Parathyroid adenoma (tissue), 2 donors: Measurements from ENCODE around the gene POU6F2.

Experiments used
- H2AFZ ChIP-seq: fragments of 300-600 bp; sonication (generic); one replicate; pipeline ENCODE4 v1.7.0; 2017; ENCODE audit warnings: antibody characterized with exemption, mild to moderate bottlenecking
- H3K27ac ChIP-seq: fragments of 300-600 bp; sonication (generic); one replicate; pipeline ENCODE4 v1.7.0; 2017
- H3K27me3 ChIP-seq: fragments of 300-600 bp; sonication (generic); one replicate; pipeline ENCODE4 v1.7.0; 2017; ENCODE audit warnings: low read length; ENCODE audit not compliant: control insufficient read depth, insufficient read depth
- H3K36me3 ChIP-seq: fragments of 300-600 bp; sonication (generic); one replicate; pipeline ENCODE4 v1.7.0; 2017; ENCODE audit warnings: low read length; ENCODE audit not compliant: control insufficient read depth, insufficient read depth
- H3K4me1 ChIP-seq: fragments of 300-600 bp; sonication (generic); one replicate; pipeline ENCODE4 v1.7.0; 2017; ENCODE audit warnings: control low read depth
- H3K4me2 ChIP-seq: fragments of 300-600 bp; sonication (generic); one replicate; pipeline ENCODE4 v1.7.0; 2017; ENCODE audit warnings: low read length
- H3K4me3 ChIP-seq: fragments of 300-600 bp; sonication (generic); one replicate; pipeline ENCODE4 v1.7.0; 2017; ENCODE audit warnings: low read depth, low read length
- H3K79me2 ChIP-seq: fragments of 300-600 bp; sonication (generic); one replicate; pipeline ENCODE4 v1.7.0; 2017; ENCODE audit warnings: control low read depth
- H3K9ac ChIP-seq: fragments of 300-600 bp; sonication (generic); one replicate; pipeline ENCODE4 v1.7.0; 2017; ENCODE audit warnings: mild to moderate bottlenecking
- H3K9me3 ChIP-seq: fragments of 300-600 bp; sonication (generic); one replicate; pipeline ENCODE4 v1.7.0; 2017; ENCODE audit warnings: low read length; ENCODE audit not compliant: control insufficient read depth
- CTCF ChIP-seq: fragments of 300-600 bp; sonication (generic); IDR thresholded peaks from one replicate; pipeline ENCODE4 v1.7.0; 2017; ENCODE audit warnings: antibody characterized with exemption, mild to moderate bottlenecking
- donor health status: primary hyperparathyroidism.

Gene POU6F2

DNA sequence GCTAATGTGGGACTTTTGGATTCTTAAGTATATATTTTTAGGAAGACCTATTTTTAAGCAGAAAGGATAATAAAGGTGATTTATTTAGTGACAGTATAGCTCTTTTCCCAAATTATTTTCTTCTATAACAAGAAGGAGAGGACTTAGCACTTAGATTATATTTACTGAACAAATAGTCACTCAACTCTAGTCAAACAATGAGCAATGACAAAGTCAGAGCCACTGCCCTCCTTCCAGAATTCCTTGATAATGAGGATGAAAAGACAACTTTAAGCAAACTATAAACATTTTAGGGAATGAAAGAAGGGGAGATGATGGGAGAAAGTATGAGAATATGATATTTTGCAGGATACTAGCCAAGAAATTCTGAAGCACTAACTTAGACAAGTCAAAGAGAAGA, 295.0 kb downstream of the POU6F2 start:
- no peak overlapping the region for H3K4me2 ChIP-seq
- no peaks in the 10 kb centered on the region for H3K4me1 ChIP-seq
- TF ChIP-seq CTCF = no peak
- H3K4me3 ChIP-seq = no peak overlapping the region
- no peaks in the 10 kb centered on the region for H3K27me3 ChIP-seq
- no peaks in the 10 kb centered on the region for H3K36me3 ChIP-seq
- H3K27ac ChIP-seq = no peak overlapping the region
- H2AFZ ChIP-seq = no peak overlapping the region
- H3K9me3 ChIP-seq = no peaks in the 10 kb centered on the region
- H3K9ac ChIP-seq = no peak overlapping the region
- no peaks in the 10 kb centered on the region for H3K79me2 ChIP-seq

DNA sequence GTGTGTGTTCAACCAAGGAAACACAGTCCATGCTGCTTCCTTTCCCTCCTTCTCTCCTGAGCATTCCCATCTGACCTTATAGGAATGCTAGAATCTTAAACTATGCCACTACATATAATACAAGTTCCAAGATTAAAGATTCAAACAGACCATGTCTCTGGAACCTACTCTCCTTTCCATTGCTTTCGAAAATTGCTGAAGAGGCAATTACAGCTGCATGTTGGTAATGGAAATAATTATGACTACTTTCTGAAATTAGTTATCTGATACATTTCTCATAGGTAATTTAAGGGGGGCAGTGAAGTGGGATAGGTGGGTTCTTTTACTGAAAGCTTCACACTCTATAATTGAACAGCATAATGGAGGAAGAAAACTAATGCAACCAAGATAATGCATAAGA, 302.6 kb downstream of the POU6F2 start:
- Histone ChIP-seq H3K27me3 (no peaks in the 10 kb centered on the region), H3K79me2 (no peaks in the 10 kb centered on the region), H3K9me3 (no peaks in the 10 kb centered on the region), H3K27ac (no peak overlapping the region), H3K4me2 (no peak overlapping the region), H3K9ac (no peak overlapping the region), H2AFZ (no peak overlapping the region), H3K4me1 (no peaks in the 10 kb centered on the region), H3K4me3 (no peak overlapping the region), H3K36me3 (no peaks in the 10 kb centered on the region)
- no peak for TF ChIP-seq CTCF

DNA sequence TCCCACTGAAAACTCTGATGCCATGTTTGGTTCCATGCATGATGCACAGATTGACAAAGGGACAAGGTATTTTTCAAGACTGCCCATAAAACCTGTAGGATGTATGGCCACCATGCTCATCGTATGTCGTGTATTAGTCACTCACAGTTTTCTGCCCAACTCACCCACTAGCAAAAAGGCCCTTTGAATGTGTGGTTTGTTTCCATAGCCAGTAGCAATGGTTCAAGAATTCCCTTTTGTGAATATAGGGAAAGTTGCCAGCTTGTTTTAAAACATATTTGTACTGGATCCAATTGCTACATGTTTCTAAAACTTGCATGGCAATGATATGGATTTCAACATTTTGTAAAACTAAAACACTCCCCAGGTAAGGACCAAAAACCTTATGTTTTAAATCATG, 307.5 kb downstream of the POU6F2 start:
- H3K79me2 ChIP-seq = no peaks in the 10 kb centered on the region
- H3K9ac ChIP-seq = no peak overlapping the region
- no peaks in the 10 kb centered on the region for H3K36me3 ChIP-seq
- H2AFZ ChIP-seq = no peak overlapping the region
- no peak overlapping the region for H3K4me2 ChIP-seq
- no peak for TF ChIP-seq CTCF
- no peaks in the 10 kb centered on the region for H3K9me3 ChIP-seq
- no peak overlapping the region for H3K27ac ChIP-seq
- H3K27me3 ChIP-seq = no peaks in the 10 kb centered on the region
- H3K4me1 ChIP-seq = no peaks in the 10 kb centered on the region
- no peak overlapping the region for H3K4me3 ChIP-seq

GRCh38 chr7:39288303-39288702, 310.6 kb downstream of the POU6F2 start:
- no peak overlapping the region for H2AFZ ChIP-seq
- H3K9me3 ChIP-seq = no peaks in the 10 kb centered on the region
- no peak overlapping the region for H3K9ac ChIP-seq
- no peak overlapping the region for H3K27ac ChIP-seq
- H3K4me1 ChIP-seq = no peaks in the 10 kb centered on the region
- no peak overlapping the region for H3K4me2 ChIP-seq
- no peaks in the 10 kb centered on the region for H3K27me3 ChIP-seq
- TF ChIP-seq CTCF = no peak
- no peaks in the 10 kb centered on the region for H3K79me2 ChIP-seq
- no peaks in the 10 kb centered on the region for H3K36me3 ChIP-seq
- no peak overlapping the region for H3K4me3 ChIP-seq

DNA sequence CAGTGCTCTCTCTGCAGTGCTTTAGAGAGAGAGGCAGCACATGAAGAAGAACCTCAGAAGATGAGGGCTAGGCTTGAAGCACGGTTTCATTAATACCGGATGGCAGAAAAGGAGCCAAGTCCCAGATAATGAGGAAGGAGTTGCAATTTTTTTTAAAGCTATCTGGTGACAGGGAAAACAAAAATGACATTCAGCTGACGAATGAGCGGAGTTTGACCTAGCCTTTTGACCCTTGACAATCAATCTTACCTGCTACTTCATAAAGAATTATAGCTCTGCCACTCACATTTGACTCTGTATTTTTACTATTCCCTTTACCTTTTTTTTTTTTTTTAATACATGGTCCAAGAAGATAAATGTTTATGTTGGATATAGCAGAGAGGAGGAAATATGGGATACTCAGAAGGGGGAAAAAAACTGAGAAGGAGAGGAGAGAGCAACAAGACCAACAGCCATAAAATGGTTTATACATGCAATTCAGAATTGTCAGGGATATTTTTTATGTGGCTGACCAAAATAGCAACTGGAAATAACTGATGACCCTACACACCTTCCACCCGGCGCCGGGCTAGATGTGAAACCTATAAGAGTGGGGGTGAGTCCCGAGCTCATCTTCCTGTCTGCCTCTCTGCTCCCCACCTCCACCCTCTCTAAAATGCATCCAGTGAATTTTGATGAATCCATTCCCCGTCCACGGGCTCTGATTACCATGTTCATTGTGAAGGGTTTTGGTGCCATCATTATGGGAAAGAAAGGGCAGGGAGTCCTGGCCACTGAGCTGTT, 314.1 kb downstream of the POU6F2 start:
- TF ChIP-seq CTCF = no peak
- no peak overlapping the region for H2AFZ ChIP-seq
- H3K9me3 ChIP-seq = no peaks in the 10 kb centered on the region
- no peak overlapping the region for H3K9ac ChIP-seq
- H3K4me2 ChIP-seq = no peak overlapping the region
- H3K36me3 ChIP-seq = no peaks in the 10 kb centered on the region
- no peak overlapping the region for H3K27ac ChIP-seq
- H3K79me2 ChIP-seq = no peaks in the 10 kb centered on the region
- H3K4me3 ChIP-seq = no peak overlapping the region
- H3K4me1 ChIP-seq = no peaks in the 10 kb centered on the region
- H3K27me3 ChIP-seq = no peaks in the 10 kb centered on the region
